HL-60 (cell line): ENCODE results near the gene FABP6.

Source experiments
- GABPA ChIP-seq: IDR thresholded peaks from 2 replicates; pipeline ENCODE4 v1.6.1; 2012; ENCODE audit warnings: low read depth
- POLR2AphosphoS5 ChIP-seq: IDR thresholded peaks from 2 replicates; pipeline ENCODE4 v1.6.1; 2012; ENCODE audit warnings: low read depth
- TF ChIP-seq, protein P1 (sequence below): IDR thresholded peaks from one replicate; pipeline ENCODE4 v1.5.1; 2011; ENCODE audit warnings: low read length, control low read depth, inconsistent platforms; ENCODE audit not compliant: insufficient read depth
- TF ChIP-seq, protein P2 (sequence below): IDR thresholded peaks from 2 replicates; pipeline ENCODE4 v1.6.1; 2012; ENCODE audit warnings: low read depth; ENCODE audit not compliant: insufficient replicate concordance

DNA sequence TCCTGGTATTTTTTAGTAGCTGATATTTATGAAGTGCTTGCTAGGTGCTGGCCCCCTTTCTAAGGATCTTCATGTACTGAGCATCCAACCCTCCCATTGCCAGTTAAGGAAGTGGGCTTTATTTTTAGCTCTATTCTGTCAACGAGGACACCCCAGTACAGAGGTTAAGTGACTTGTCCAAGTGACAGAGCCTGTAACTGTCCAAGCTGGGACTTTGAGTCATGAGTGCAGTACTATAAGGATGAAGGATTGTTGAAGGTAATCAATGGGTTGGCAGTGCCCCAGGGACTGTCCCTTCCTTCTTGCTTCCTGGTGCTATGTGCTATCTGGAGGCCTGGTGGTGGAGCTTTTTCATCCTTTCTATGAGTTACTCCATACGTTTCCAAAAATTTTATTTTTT lies 18.0 kb upstream of the FABP6 start:
- TF ChIP-seq, protein P1, sequence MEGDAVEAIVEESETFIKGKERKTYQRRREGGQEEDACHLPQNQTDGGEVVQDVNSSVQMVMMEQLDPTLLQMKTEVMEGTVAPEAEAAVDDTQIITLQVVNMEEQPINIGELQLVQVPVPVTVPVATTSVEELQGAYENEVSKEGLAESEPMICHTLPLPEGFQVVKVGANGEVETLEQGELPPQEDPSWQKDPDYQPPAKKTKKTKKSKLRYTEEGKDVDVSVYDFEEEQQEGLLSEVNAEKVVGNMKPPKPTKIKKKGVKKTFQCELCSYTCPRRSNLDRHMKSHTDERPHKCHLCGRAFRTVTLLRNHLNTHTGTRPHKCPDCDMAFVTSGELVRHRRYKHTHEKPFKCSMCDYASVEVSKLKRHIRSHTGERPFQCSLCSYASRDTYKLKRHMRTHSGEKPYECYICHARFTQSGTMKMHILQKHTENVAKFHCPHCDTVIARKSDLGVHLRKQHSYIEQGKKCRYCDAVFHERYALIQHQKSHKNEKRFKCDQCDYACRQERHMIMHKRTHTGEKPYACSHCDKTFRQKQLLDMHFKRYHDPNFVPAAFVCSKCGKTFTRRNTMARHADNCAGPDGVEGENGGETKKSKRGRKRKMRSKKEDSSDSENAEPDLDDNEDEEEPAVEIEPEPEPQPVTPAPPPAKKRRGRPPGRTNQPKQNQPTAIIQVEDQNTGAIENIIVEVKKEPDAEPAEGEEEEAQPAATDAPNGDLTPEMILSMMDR = no peak
- no peak for TF ChIP-seq POLR2AphosphoS5
- TF ChIP-seq, protein P2, sequence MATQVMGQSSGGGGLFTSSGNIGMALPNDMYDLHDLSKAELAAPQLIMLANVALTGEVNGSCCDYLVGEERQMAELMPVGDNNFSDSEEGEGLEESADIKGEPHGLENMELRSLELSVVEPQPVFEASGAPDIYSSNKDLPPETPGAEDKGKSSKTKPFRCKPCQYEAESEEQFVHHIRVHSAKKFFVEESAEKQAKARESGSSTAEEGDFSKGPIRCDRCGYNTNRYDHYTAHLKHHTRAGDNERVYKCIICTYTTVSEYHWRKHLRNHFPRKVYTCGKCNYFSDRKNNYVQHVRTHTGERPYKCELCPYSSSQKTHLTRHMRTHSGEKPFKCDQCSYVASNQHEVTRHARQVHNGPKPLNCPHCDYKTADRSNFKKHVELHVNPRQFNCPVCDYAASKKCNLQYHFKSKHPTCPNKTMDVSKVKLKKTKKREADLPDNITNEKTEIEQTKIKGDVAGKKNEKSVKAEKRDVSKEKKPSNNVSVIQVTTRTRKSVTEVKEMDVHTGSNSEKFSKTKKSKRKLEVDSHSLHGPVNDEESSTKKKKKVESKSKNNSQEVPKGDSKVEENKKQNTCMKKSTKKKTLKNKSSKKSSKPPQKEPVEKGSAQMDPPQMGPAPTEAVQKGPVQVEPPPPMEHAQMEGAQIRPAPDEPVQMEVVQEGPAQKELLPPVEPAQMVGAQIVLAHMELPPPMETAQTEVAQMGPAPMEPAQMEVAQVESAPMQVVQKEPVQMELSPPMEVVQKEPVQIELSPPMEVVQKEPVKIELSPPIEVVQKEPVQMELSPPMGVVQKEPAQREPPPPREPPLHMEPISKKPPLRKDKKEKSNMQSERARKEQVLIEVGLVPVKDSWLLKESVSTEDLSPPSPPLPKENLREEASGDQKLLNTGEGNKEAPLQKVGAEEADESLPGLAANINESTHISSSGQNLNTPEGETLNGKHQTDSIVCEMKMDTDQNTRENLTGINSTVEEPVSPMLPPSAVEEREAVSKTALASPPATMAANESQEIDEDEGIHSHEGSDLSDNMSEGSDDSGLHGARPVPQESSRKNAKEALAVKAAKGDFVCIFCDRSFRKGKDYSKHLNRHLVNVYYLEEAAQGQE = no peak
- TF ChIP-seq GABPA = no peak
